CMK (cell line): ENCODE measurements around the gene MTMR12.
"Not testable (repeated sequence)": the region's sequence is repeated elsewhere in the genome, so short reads cannot be mapped to it uniquely, and the experiment has no call there.

Experiments
- DNase-seq: peaks from one replicate; pipeline ENCODE4 v3.0.0-alpha.2; 2010; ENCODE audit warnings: low read depth

The MTMR12 gene

DNA sequence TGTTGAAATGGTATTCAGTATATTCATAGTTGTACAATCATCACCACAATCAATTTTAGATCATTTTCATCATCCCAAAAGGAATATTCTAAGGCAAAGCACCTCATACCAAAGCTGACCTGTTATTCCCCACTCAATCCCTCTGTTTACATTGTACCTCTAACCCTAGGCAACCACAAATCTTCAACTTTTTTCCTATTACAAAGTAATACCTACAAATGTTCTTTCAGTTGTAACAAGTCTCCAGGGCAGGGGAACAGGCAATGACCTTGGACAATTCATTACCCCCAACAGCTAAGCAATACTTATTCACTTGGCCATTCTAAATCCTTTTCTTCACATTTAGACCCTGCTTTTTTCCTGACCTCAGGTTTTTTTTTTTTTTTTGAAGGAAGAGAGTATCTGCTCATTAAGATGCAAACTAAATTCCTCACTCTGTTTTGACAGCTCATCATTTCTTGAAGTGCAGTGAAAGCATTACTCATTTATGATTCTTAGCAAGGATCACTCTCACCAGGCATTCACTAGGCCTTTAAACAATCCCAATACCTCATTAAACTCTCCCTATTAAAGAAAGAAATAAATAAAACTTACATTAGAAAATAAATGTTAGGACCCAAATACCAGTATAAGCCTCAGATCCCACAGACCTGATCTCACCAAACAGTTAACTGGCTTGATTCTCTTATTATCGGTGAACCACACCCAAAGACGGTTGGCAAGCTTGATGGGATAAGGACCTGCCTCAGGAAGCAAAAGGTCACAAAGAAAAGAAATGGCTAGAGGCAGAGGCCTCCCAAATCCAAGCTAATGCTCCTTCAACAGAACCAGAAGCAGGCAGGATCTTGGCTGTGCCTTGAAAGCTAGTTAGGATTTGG lies 15.3 kb downstream of the MTMR12 start:
- no peak for DNase-seq

DNA sequence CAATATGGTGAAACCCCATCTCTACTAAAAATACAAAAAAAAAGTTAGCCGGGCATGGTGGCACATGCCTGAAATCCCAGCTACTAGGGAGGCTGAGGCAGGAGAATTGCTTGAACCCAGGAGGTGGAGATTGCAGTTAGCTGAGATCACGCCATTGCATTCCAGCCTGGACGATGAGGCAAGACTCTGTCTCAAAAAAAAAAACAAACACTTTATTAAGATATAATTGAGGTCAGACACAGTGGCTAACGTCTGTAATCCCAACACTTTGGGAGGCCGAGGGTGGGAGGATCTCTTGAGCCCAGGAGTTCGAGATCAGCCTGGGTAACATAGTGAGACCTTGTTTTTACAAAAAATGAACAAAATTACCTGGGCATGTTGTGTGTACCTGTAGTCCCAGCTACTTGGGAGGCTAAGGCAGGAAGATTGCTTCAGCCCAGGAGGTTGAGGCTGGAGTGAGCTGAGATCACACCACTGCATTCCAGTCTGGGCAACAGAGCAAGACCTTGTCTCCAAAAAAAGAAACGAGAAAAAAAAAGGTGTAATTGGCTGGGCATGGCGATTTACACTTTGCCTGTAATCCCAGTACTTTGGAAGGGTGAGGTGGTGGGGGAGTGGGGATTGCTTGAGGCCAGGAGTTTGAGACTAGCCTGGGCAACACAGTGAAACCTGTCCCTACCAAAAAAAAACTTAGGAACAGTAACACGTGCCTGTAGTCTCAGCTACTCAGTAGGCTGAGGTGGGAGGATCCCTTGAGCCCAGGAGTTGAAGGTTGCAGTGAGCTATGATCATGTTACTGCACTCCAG lies 16.6 kb downstream of the MTMR12 start:
- not testable (repeated sequence) for DNase-seq

DNA sequence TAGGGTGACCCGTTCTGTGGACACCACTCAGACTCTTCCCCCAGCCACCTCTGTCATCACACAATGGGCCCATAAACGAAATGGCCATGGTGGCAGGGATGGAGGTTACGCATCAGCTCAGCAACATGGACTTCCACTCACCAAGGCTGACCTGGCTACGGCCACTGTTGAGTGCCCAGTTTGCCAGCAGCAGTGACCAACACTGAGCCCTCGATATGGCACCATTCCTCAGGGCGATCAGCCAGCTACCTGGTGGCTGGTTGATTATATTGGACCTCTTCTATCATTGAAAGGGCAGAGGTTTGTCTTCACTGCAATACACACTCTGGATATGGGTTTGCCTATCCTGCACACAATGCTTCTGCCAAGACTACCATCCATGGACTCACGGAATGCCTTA lies 21.1 kb downstream of the MTMR12 start:
- DNase-seq, result no peak

DNA sequence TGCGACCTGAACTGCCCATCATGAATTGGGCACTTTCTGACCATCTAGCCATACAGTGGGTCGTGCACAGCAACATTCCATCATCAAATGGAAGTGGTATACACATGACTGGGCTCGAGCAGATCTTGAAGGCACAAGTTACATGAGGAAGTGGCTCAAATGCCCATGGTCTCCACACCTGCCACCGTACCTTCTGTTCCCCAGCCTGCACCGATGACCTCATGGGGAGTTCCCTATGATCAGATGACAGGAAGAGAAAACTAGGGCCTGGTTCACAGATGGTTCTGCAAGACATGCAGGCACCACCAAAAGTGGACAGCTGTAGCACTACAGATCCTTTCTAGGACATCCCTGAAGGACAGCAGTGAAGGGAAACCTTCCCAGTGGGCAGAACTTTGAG lies 21.8 kb downstream of the MTMR12 start:
- no peak for DNase-seq

DNA sequence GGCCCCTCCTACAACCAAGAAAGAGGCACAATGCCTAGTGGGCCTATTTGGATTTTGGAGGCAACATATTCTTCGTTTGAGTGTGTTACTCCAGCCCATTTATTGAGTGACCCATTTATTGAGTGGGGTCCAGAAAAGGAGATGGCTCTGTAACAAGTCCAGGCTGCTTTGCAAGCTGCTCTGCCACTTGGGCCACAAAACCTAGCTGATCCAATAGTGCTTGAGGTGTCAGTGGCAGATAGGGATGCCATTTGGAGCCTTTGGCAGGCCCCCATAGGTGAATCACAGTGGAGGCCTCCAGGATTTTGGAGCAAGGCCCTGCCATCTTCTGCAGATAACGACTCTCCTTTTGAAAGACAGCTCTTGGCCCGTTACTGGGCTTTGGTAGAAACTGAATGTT lies 22.2 kb downstream of the MTMR12 start:
- DNase-seq, result not testable (repeated sequence)

DNA sequence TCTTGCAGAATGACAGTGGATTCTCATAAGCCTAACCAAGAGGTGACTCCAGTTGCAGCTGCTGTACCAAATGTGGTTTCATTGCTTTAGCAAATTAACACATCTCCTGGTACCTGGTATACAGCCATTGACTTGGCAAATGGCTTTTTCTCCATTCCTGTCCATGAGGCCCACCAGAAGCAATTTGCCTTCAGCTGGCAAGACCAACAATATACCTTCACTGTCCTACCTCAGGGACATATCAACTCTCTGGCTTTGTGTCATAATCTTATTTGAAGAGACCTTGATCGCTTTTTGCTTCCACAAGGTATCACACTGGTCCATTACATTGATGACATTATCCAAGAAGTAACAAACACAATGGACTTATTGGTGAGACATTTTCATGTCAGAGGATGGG lies 22.8 kb downstream of the MTMR12 start:
- not testable (repeated sequence) for DNase-seq

DNA sequence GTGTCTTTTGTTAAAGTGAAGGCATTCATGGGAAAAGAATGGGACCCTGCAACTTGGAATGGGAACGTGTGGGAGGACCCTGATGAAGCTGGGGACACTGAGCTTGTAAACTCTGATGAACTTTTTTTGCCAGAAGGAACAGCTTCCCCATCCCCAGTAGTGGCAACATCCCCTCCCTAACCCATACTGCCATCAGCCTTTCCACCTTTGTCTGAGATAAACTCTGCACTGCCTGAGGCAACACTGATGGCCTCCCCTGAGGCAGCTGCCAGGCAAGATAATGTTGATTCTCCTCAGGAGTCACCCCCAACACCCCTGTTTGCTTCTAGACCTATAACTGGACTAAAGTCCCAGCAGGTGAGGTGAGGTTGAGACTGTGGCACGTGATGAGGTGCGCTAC lies 24.6 kb downstream of the MTMR12 start:
- DNase-seq, result not testable (repeated sequence)

DNA sequence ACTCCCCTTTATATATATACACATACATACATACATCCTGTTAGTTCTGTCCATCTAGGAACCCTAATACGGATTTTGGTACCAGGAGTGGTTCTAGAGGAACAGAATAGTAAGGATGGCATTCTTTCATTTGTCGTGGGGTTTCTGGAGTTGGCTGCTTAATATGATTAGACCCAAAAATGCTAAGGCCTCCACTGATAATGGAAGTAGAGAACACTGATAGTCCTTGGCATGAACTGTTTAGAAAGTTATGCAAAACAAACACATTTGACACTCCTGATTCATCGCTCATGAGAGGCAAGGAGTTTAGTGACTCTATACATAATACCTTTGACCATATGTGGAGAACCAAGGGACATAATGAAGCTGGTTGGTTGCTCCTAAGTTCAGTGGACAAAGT lies 25.2 kb downstream of the MTMR12 start:
- DNase-seq, result not testable (repeated sequence)

DNA sequence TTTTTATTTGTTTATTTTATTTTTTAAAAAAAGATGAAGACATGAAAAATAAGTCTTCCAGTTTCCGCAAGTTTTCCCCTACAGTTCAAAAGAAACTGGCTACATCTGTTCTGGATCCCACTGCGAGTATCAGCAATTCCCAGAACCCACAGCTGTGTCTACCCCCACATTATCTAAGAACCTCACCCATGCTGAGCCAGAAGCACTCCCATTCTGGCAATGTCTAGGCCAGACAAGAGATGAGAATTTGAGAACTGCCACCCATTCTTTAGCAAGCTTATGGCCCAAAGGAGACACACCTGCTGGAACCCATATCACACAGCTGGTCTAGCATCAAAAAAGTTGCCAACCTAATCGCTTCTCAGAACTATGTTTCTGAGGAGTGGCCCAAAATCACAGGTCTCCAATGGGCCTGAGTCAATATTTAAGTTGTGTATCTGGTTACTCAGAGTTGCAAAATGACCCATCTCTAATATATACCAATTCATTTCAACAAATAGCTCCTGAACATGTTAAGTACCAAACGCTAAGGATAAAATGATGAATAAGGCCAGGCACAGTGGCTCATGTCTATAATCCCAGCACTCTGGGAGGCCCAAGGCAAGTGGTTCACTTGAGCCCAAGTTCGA lies 27.1 kb downstream of the MTMR12 start:
- no peak for DNase-seq

DNA sequence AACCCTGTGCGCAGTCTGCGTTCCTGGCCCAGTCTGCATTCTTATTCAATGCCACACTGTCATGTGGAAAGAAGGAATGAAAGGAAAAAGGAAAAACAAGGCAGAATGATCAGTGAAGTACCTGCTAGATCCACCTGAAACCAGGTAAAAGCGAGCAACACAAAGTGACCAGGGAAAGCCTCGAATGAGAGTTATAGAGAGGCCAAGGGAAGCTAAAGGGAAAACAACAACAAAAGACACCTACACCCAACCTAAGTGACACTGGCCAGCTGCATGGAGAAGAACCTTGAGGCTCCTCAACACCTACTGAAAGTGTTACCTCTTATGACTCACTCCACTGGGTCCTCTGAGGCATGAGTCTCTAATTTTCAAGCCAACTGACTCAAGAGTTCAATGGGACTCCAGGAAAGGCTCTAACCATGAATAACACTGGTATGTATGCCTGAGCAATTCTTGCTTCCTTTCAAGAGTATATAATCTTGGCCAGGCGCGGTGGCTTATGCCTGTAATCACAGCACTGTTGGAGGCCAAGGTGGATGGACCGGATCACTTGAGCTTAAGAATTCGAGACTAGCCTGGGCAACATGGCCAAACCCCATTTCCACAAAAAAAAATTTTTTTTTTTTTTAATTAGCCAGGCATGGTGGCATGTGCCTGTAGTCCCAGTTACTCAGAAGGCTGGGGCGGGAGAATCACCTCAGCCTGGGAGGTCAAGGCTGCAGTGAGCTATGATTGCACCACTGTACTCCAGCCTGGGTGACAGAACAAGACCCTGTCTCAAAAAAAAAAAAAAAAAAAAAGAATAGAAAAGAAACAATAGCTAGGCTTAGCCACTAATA lies 29.0 kb downstream of the MTMR12 start:
- DNase-seq, result no peak

DNA sequence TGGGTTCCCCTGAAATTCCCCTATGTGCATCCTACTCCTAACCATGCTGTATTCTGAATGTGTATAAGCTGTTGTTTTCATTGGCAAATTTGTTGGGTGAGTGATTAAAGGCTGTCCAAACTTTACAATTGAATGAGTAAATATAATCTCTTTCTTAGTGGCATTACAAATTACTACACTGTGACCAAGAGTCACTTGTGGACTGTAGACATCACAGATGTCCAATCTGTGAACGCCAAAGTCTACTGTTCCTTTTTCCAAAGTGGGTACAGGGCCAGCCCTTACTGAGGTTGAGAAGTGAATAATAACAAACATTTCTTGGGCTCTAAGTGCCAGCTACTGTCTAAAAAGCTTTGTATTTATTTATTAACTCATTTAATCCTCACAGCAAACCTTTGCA lies 29.7 kb downstream of the MTMR12 start:
- DNase-seq, result no peak

DNA sequence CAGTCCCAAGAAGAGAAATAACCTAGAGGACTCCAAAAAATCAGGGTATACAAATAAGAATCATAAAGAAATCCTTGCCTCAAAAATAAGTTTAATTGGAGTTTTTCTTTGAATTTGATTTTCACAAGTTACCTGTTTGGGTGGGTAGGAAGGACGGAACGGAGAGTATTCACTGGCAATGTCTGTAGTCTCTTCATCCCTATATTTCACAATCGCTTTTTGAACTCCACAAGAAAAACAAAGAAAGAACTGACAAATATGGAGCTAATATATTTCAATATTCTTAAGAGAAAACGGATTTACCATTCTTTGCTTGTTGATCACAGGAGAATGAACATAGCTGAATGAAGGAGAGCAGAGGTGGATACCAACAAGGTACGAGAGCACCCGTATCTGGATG lies 30.1 kb downstream of the MTMR12 start:
- DNase-seq, result no peak

DNA sequence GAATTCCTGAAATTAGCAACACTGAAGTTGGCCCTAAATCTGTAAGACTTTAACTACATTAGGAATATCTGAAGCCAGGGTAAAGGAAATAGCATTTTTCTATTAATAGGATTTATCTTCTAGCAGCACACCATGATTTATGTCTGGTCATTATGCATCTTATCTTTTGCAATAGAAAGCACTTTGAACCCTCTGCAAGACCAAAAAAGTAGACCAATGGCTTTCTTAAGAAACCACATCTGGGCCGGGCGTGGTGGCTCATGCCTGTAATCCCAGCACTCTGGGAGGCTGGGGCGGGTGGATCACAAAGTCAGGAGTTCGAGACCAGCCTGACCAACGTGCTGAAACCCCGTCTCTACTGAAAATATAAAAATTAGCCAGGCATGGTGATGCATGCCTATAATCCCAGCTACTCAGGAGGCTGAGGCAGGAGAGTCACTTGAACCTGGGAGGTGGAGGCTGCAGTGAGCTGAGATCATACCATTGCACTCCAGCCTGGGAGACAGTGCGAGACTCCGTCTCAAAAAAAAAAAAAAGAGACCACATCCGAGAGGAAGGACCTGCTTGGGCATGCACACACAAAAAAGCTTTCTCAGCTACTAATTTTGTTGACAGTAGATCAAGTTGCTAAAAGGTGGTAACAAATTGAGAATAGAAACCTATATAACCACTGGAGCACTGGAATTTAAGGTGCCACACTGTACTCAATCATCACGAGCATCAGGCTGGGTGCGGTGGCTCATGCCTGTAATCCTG lies 31.2 kb downstream of the MTMR12 start:
- DNase-seq, result not testable (repeated sequence)

DNA sequence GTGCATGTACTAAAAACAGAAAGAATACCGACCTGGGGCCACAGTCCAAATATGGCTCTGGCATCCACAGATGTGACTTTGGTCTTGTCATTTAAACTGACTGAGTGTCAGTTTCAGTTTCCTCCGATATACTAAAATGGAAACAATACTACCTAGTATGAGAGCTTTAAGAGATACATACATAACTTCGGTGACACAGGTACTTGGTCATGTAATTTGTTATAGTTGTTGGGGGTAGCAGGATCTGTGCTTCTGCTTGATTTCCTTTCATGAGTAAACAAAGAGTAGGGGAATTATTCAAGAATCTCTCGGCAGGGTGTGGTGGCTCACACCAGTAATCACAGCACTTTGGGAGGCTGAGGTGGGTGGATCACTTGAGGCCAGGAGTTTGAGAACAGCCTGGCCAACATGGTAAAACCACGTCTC lies 32.1 kb downstream of the MTMR12 start:
- DNase-seq, result no peak

DNA sequence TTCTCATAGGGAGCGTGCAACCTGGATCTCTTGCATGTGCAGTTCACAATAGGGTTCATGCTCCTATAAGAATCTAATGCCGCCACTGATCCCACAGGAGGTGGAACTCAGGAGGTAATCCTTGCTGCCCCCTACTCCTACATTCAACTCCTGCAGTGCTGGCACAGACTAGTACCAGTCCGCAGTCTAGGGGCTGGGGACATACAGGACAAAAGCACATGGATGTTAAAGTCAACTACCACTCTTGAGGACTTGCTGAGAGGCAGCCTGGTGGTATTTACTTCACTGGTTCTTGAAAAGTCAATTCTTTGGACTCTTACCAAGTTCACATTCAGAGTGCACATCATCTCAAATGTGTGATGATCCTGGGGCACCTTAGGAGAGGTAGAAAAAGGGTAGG lies 33.0 kb downstream of the MTMR12 start:
- DNase-seq, result no peak

DNA sequence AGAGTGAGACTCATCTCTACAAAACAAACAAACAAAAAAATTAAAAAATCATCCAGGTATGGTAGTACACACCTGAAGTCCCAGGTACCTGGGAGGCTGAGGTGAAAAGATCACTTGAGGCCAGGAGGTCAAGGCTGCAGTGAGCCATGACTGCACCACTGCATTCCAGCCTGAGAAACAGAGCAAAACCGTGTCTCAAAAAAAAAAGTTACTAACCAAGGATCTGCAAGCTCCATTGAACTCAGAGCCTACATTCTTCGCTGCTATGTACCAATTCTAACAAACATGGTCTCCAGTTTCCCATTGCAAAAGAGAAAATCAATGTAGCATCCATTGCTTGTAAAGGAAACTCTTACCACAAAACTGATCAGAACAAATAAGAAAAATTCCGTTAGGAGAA lies 33.5 kb downstream of the MTMR12 start:
- DNase-seq, result no peak

DNA sequence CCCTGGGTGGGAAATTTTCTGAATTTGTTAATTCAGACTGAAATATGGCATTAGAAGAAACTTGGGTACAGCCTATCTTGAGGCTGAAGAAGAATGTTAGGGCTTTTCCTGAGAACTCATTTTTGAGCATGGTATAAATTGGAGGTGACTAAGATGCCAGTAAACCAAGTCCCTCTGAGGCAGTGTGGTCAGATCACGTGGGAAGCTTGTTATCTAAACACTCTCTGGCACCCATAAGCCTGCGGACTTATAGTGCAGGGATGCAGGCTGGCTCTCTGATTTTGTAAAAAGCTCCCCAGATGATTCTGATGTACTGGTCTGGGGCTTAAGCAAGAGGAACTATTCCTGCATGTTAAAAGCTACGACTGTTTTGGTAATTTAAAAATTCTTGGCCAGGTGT lies 34.3 kb downstream of the MTMR12 start:
- DNase-seq, result no peak

DNA sequence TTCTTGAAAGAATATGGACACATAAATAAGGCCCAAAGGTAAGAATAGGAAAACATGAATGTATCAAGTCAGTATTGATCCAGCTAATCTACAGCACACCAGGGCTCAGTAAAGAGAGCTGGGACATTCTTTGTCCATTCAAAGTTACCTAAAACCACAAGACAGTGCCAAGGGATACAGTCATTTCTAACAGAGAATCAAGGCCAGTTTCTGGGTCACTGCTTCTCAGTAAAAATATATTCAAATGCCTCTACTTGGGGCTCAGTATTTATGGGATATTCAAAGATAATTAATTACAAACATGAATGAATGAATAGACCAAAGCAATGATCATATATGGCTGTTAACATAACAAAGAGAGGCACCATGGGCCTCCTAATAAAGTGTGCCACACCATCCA lies 34.9 kb downstream of the MTMR12 start:
- DNase-seq, result no peak

DNA sequence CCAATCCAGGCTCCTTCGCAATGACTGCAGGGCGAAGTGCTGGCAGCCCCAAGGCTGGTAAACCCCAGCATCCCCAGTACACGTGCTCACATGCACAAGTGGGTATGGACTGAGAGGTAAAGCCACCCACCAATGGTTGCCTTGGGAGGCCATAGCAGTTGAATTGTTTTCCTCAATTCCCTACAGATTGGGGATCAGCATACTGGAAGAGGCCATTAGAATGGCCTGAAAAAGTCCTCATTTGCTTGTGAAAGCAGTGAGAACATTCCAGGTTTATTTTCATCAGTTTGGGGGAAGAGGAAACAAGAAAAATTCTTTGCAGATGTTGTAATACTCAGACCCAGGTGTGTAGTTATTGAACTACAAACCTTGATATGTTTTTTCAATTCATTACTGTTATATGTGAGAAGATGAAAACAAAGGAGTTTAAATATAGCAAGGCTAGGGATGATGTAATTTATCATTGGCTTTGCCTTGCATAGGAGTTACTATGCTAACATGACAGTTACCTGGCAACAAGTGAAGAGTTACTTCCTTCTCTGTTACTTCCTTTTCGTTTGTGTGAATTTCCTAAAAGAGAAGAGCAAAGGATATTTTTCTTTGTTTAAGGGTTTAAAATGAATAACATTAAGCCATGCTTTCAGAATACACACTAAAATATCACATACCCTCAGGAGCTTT lies 36.4 kb downstream of the MTMR12 start:
- no peak for DNase-seq

DNA sequence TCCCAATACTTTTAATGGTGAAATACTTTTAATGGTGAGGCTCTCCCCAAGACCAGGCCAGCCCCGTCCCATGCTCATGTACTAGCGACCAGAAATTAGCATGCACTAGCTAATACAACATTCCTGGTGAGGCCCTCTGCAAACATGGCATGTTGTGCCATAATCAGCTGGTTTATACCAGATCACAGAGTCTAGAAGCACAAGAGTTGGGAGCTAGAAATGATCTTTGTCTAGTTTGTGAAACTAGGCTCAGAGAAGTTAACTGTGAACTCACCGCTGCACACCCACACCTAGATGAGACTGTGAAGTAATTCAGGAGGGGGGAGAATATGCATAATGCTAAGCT lies 37.4 kb downstream of the MTMR12 start:
- no peak for DNase-seq
